Fibroblast of lung (primary cell): Measurements from ENCODE around the gene CNTN4.

ENCODE experiments used
- CTCF ChIP-seq, 2 donors: IDR thresholded peaks in 1 of 2; conservative IDR thresholded peaks in 1 of 2; 1 replicate in 1 of 2; 2 replicates in 1 of 2; pipeline ENCODE4 v1.5.1; 2011 to 2012; ENCODE audit warnings: low read length in 2 of 2, control low read depth in 1 of 2, inconsistent platforms in 1 of 2, low read depth in 1 of 2, mild to moderate bottlenecking in 1 of 2
- EZH2 ChIP-seq: IDR thresholded peaks from 2 replicates; pipeline ENCODE4 v1.5.1; 2012; ENCODE audit warnings: low read length, control low read depth, mild to moderate bottlenecking; ENCODE audit errors: missing control alignments

- no peak for TF ChIP-seq CTCF (conservative IDR thresholded peaks at IDR 0.05 in 1 of 2, IDR thresholded peaks at IDR 0.05 in 1 of 2; ENCODE audit: low read depth in 1 of 2, low read length in 2 of 2)
- no peak for TF ChIP-seq EZH2
These were observed 552.1 kb downstream of the CNTN4 start for GRCh38 chr3:2650746-2651145.
